Testis (tissue), 2 donors: ENCODE data around the gene TBXA2R.

Experiments
- CTCF ChIP-seq, 3 experiments: fragments of 450-650 bp in 2 of 3; fragments of 200-600 bp in 1 of 3; sonication (generic) in 1 of 3; IDR thresholded peaks; one replicate each; pipeline ENCODE4 v1.5.1; 2016 to 2019; ENCODE audit warnings: antibody characterized with exemption in 3 of 3, mild to moderate bottlenecking in 2 of 3, moderate library complexity in 1 of 3
- POLR2A ChIP-seq: fragments of 450-650 bp; IDR thresholded peaks from one replicate; pipeline ENCODE4 v1.6.1; 2017; ENCODE audit warnings: antibody characterized with exemption, mild to moderate bottlenecking, moderate library complexity

DNA sequence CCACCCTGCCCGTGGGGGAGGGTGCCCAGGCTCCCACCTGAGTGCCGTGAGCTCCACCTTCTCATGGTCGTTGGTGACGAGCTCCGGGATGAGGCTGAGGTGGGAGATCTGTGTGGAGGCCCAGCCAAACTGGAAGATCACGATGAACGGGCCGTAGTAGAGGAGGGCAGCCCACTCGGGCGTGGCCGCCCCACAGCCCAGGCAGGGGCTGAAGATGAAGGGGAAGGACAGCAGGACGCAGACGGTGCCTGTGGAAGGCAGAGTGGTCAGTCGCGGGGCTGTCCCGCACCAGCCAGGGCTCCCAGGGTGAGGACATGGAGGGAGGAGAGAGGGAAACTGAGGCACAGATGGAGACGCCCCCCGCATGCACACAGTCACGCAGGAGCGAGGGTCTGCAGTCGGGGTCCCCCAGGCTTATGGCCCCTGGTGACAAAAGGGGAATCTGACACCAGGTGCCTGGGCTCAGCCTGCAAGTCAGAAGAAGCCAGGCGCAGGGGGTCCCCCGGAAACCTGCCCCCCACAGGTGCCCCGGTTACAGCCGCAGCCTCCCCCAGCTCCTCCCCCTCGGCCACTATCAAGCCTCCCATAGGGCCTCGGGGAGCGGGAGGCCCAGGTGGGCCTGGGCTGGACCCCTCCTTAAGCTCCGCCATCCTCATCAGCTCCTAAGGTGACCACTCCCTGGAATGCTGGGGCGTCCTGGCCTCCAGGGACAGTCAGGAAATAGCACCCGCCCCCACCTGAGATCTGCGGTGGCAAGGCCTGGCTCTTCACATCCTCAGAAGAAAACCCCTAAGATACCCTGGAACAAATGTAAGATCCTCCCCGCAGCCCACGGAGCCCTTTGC is 55.5 kb downstream of the TBXA2R start:
- TF ChIP-seq CTCF (IDR thresholded peaks at IDR 0.05) (no peak), POLR2A (no peak)
